Daoy (cell line): Measurements from ENCODE around the gene MLN. TPM values are rescaled to one million over a fixed set of nuclear protein-coding genes. Genes with fewer than 3 reads are reported as not detected.

Experiments
- DNase-seq: peaks from one replicate; pipeline ENCODE4 v3.0.0-alpha.2; 2015; ENCODE audit warnings: low read depth
- total RNA-seq: library from RNA; depleted of rRNA; stranded (reverse); fragments of >200 nt; shearing (Covaris generic); gene quantifications from 2 replicates; pipeline ENCODE4 v1.2.3, GENCODE V29; 2014

The MLN gene
- total RNA-seq, 1 experiment from 2014 or later: not detected

DNA sequence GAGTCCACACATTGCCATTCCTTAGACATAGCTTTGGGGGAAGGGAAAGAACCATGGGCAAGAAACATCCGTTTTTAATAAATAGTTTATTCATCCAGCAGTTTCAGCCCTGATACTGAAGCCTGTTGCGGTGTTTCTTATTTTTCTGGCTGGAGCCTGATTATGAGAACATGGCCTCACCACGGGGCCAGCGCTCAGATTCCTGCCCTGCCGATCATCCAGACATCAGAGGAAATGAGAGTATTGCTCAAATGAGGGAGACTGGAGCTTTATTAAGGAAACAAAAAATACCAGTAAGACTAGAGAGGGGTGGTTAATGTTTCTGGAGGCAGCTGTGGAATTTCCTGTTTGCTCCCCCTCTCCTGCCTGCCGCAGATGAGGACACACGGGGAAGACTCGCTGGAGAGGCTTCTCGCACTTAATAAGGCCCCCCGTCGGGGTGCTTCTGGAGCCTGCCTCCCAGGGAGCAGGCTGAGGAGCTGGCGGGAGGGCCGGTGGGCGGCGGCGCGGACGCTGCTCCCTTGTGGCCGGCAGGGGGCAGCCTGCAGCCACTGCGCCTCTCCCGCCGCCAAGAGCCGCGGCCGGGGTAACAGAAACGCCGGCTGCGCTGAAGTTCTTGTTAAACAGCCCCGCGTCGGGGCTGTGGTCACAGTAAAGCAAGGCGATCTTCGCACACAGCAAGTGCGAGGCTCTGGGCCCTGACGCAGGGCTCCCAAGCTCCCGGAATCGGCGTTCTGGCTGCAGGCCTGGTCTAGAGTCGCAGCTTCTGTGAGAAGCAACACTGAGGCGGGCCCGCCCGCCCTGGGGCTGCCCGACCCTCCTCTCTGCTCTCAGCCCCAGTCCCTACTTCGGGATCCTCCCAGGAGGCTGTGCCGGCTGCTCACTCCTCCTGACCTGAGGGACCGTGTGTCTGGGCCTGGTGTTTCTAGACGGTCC is 32.4 kb downstream of the MLN start:
- DNase-seq: peak; percentile 97

DNA sequence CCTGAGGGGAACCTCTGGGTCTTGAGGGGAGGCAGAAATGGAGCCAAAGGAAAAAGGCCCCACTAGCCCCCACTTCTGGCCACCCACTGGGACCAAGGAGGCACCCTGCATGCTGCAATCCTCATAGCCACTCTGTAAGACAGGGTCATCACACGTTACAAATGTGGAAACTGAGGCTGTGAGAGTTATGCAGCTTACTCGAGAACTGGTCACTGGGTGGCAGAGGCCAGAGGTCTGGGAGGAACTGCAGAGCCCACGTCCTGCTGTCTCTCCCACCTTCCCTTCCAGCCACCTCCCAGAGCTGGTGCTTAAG is 33.0 kb downstream of the MLN start:
- no peak for DNase-seq

DNA sequence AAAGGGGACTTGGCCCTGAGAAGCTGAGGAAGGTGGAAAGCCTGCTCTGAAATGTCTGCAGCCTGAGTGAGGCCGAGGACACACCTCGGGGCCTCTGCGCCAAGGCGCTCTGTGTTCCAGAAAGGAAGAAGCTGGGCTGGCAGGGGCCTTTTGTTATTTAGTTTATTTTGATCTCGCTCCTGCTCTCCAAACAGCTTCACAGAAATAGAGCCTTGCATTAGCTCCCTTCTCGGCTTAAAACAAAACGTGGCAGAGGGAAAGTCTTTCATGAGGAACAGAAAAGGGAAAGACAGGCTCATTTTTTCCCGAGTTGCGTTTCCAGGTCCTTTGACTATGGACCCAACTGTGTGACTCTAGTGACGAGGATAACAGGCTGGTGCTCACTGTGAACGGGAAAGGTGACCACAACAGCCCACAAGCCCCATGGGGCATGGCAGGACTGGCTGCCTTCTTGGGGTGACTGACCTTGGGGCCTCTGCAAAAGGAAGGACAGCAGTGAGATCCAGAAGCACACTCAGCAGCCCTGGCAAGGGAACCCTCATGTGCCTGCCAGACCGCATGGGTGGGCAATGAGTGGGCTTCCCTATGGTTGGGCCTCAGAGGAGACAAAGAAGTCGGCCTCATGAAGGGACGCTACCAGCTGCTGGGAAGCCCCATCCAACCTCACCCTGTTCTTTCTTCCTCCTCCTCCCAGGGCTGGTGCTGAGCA is 33.5 kb downstream of the MLN start:
- no peak for DNase-seq

DNA sequence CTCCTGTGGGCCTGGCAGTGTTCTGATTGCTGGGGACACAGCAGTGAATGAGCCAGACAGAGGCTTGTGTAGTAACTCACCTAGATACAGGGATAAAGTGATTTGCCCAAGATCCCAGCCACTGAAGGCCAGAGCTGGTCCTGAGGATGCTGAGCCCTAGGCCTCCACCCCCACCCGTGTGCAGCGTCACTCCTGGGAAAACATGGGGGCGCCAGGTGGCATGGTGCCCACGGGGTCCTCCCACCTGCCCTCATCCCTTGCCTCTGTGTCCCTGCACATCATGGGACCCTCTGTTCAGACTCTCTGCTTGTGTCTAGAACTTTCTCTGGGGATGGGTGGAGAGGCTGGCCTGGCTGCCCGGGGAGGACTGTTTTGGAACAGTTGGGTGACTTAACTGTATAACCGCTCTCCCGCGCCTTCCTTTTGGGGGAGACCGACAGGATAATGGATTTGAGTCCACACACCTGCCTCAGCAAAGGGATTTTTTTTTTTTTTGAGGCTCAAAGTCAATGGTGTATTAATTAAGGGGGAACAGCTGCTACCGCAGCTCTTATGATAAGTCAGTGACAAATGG is 34.5 kb downstream of the MLN start:
- DNase-seq: no peak

DNA sequence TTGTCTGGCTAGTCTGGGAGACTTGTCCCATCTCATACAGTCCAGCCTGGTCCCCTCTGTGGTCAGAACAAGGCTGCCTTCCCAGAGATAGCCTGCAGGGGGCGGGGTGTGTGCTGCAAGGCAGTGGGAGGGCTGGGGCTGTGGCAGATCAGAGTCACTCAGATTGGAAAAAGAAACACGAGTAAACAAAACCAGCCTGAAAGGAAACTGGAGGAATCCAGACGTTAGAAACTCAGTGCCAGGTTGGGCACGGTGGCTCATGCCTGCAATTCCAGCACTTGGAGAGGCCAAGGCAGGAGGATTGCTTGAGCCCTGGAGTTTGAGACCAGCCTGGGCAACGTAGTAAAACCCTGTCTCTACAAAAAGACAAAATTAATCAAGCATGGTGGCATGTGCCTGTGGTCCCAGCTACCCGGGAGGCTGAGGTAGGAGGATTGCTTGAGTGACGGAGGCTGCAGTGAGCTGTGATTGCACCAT is 35.1 kb downstream of the MLN start:
- DNase-seq: peak; percentile 83

DNA sequence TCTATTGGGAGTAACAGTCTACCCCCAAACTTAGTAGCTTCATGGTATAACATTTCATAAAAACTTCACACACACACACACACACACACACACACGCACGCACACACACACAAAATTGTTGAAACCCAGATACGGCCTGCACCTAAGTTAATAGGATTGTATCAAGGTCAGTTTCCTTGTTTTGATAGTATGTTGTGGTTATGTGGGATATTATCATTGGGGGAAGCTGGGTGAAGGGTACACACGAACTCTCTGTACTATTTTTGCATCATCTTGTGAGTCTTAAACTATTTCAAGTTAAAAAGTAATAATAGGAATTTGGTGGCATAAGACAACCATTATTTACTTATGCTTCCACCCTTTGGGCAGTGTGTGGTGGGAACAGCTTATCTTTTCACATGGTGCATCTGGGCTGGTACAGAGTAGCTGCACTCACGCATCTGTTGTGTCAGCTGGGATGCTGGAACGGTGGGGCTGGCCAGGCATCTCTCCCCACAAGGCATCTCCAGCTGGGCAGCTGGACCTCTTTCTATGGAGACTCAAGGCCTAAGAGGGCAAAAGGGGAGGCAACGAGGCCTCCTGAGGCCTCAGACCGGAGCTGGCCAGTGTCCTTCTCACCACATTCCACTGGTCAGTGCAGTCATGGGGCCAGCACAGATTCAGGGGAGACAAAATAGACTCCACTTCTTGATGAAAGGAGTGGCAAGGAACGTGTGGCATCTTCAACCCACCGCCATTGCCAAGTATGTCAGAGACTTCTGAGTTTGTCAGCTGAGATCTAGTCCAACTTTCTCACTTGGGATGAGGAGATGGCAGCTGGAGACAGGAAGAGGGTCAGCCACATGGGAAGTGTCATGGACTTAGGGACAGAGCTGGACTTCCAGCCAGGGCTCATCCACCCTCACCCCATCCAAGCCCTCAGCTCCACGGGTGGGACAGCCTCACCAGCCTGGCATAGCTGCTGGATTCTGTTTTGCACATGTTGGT is 36.6 kb downstream of the MLN start:
- DNase-seq: no peak

DNA sequence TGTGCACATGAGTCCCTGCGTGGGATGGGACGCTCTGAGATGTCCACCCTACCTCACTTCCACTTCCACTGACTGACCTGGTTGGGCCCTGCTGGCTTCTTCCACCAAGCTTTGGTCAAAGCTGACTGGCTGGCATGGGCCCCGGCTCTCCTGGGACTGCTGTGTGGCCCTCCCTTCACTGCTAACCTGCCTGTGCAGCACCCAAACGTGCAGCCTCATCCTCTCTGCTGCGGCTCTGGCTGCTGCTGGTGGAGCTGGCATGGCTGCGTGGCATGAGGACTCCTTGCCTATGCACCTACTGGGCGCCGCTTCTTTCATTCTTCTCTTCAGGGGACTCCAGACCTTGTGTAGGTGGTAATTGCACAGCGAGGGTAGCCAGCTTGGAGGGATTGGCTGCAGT is 38.4 kb downstream of the MLN start:
- DNase-seq: no peak

DNA sequence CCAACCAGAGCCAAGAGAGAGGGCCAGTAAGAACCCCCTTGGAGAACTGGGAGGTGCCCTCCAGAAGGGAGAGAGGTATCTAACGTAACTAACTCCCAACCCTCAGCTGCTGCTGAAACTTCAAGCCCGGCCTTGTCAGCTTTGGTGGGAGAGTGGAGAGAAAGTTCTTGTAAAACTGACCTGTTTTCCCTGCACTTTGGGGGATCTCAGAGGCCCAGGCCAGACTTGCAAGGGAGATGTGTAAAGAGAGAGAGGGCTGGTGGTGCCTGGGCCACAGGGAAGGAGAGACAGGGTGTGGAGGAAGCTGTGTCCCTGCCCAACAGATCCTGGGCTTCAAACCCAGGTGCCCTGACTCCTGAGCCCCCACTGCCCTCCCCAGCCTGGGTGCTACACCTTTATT is 39.8 kb downstream of the MLN start:
- DNase-seq: no peak

DNA sequence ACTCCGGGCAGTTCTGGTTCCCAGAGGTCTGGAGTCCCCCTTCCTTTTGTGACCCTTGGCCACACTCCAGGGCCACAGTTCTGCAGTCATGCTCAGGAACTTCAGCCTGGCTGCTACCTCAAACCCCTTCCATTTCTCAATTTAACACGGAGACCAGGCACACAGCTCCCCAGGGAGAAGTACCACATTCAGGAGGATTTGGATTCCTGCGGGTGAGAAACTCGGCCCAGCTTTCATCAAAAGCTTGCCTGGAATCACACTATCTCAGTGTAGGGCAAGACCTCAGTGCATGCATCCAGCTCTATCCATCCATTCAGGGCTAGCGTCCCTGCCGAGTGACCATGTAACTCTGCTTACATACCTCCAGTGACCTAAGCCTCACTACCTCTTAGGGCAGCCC is 40.3 kb downstream of the MLN start:
- no peak for DNase-seq

DNA sequence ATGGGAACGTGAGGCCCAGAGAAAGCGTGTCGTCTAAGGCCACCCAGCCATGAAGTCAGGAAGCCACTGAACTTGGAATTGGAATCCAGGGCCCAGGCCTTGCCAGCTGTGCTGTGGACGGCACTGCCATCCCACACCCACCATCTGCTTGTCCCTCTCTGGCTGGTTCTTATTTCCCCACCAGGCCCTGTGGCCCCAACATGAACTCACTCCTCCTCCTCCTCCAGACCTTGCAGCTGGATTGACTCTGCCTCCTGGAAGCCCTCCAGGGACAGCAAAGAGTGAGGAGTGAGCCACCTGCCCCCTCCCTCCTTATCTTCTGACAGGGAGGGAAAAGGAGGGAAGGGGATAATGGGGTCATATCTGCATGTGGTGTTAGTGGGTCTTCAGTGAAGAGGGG is 41.1 kb downstream of the MLN start:
- DNase-seq: no peak

DNA sequence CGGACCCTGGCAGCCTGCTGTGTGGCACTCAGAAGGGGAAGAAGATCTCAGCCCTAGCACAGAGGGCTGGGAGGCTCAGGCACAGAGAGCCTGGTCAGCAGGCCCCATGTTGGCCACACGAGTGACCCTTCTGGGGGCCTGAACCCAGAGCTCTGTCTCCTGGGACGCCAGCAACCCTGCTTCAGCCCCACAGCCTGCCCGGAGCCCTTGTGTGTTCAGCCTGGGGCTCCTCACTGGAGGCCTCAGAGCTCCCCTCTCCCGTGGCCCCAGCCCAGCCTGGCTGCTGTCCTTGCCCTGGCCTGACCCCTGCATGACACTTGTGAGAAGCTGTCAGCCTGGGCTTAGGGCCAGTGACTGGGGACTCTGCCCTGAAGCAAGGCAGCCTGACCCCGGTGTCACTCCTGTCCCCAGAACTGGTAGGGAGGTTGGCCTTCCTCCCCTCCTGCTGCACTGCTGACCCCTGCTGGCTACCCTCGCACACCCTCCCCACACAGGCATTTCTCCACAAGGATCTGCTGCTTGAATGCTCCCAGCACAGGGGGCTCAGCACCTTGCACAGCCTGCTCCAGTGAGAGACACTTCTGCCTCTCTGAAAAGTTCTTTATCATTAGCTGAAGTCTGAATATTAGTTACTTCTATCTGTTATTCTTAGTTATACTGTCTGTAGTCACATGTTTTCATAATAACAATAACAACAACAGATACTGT is 41.7 kb downstream of the MLN start:
- DNase-seq: peak; percentile 65

DNA sequence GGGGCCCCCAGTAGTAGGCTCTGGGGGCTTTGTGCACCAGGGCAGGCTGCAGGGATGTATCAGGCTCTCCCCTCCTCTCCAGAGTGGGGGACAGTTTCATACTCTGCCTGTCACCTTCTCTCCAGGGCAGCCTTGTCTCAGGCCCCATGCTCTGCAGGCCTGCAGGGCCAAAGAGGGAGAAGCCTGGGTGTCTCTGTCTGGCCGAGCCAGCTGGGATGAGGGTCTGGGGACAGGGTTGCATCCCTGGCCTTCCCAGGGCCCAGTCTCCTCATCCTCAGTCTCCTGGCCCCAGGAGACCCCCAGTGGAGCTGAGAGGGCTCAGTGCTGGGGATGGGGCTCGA is 42.3 kb downstream of the MLN start:
- DNase-seq: no peak

DNA sequence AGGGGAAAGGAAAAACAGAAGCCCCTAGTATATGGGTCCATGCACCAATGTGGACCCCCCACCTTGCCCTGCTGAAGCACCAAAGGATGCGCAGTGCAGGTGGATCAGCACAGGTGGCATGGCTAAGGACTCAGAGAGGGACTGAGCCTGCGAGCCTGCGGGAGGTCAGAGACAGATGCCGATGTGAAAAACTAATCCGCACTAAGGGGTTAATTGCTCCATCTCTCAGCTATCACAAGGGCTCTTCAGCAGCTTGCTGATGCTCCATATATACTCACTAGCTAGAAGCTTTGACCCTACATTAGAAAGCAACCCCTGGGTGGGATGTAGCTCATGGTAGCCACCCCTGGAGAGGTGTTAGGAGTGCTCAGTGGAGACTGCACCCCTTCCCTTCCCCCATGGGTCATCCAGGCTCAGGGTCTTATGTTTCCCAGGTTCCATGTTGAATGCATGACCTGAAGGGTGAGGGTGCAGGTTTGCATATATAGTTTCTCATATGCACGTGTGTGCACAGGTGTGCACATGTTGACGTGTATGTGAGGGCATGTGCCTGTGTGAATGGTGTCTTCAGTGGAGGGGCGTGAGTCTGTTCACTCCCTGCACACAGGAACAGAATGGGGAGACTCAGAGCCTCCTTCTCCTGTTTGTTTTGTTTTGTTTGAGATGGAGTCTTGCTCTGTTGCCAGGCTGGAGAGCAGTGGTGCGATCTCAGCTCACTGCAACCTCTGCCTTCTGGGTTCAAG is 43.7 kb downstream of the MLN start:
- no peak for DNase-seq

DNA sequence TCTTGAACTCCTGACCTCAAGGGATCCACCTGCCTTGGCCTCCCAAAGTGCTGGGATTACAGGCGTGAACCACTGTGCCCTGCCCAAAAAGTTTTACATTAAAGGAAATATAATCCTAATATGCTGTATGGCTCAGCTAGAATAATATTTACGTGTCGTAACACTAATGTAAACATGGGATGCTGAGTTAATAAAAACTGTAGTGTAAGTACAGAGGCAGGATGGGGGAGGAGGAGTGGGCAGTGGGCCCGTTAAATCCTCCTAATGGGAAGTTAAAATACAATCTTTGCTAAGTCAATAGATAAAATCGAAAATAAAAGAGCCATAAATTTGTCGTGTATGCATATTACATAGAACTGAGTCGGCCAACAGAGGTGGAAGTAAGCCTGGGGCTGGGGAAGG is 45.0 kb downstream of the MLN start:
- no peak for DNase-seq

DNA sequence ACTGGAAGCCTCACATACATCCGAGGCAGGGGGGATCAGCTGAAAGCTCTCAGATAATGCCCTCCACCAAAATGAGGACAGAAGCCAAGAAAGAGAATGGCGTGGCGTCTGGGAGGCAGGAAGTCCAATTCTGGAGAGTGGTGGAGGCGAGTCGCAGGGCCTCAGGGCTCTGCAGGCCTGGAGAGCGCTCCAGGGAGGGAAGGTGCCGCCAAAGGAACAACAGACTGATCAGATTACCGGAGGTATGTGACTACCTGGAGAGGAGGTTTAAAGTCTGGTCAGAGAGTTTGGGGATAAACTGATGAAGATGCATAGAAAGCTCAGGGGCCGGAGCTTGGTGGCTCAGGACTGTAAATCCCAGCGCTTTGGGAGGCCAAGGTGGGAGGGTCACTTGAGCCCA is 45.9 kb downstream of the MLN start:
- DNase-seq: no peak

DNA sequence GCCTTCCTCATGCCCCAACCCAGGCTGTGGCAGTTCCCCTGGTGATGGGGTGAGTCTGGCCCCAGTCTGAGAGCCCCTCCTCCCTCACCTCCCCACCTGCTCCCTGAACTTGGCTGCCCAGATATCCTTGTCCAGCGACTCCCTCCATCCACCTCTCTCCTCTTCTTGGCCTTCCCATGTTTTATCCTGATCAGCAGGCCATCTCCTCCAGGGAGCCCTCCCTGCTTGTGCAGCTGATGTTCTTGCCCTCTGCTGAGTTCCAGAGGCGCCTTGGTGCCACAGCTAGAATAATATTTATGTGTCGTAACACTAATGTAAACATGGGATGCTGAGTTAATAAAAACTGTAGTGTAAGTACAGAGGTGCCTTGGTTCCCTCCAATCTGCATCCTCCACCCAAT is 46.7 kb downstream of the MLN start:
- no peak for DNase-seq

DNA sequence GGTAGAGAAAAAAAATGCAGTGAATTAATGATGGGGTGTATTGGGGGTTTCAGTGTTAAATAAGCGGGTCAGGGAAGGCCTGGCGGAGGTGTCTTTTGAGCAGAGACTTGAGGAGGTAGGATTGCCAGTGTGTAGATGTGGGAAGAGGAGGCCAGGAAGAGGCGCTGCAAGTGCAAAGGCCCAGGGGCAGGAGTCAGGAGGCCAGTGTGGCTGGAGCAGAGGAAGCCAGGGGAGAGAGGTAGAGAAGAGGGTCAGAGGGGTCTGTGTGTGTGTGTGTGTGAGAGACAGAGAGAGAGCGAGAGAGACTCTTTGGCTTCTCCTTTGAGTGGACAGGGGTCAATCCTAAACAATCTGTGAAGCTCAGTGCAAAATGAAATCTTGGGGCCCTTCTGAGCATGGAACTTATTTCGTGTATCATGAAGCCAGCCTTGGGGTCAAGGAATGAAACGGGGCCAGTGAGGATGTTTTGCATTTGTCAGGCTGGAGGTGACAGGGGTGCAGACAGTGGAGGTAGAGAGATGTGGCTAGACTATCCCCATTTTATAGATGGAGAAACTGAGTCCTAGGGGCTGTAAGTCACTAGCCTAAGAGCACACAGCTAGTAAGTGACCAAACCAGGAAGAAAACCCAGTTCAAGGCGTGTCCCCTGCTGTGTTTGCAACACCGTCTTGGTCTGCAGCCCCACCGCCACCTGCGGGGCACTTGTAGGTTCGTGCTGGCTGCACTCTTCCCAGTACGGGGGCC is 47.4 kb downstream of the MLN start:
- no peak for DNase-seq

DNA sequence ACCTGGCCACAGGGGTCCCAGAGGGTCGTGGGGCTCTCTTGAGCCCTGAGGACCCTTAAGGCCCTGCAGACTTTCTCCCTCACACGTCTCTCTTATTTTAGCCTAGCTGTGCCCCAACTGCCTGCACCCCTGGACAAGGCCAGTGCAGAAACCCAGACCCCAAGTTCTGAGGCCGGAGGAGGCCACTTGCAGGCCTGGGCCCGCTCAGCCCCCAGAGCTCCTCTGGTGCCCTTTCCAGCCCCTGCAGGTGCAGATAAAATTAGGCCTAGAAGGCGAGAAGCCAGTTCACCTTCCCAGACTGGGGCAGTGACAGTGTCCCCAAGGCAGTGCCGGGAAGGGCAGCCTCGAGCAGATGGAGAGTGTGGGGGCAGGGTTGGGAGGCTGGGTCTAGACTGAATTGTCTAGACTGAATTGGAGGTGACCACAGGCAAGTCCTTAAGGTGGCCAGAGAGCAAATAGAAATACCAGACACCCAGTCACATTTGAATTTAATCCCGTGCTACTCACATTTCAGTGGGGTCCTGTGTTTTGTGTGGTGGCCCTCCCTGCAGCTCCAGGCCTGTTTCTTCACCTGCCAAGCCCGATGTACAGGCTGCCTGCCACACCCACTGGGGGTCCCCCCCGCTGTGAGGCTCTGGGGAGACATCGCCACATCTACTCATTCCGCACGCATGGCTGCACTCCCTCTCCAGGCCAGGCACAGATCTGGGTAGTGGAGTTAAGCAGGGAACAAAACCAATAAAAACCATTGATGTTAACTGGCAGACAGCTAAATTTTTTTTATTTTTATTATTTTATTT is 48.5 kb downstream of the MLN start:
- DNase-seq: peak; percentile 57

DNA sequence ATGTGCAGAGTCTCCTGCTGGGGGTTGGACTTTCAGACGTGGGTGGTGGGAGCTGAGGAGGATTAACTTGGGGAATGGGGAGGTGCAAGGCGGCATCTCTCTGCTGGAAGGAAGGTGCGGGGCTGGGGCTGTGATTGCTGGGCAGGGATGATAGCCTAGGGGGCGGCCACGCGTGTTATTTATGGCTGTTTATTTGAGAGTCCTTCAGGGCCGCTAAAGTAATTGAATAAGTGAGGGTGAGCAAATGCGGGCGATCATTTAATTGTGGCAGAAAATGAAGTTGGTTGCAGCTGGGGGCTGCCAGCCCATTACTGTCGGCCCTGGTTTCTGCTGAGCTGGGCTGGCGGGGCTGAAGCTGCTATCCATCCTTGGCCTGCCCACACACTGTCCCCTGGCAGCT is 49.6 kb downstream of the MLN start:
- no peak for DNase-seq
